Breast epithelium (tissue), 3 donors: Measurements from ENCODE around the gene PLXNA4.

Experiments used
- POLR2A ChIP-seq: fragments of 450-650 bp; IDR thresholded peaks from one replicate; pipeline ENCODE4 v1.6.1; 2016; ENCODE audit warnings: antibody characterized with exemption, mild to moderate bottlenecking, moderate library complexity
- POLR2AphosphoS5 ChIP-seq, 3 donors: sonication (generic); formaldehyde crosslinking; IDR thresholded peaks; one replicate each; pipeline ENCODE4 v1.6.1; 2017; ENCODE audit warnings: antibody characterized with exemption in 3 of 3
- TF ChIP-seq, protein P1 (sequence below), 3 donors: fragments of 450-650 bp; IDR thresholded peaks; one replicate each; pipeline ENCODE4 v1.5.1; 2016 to 2017; ENCODE audit warnings: antibody characterized with exemption in 3 of 3, mild to moderate bottlenecking in 3 of 3, moderate library complexity in 3 of 3

DNA sequence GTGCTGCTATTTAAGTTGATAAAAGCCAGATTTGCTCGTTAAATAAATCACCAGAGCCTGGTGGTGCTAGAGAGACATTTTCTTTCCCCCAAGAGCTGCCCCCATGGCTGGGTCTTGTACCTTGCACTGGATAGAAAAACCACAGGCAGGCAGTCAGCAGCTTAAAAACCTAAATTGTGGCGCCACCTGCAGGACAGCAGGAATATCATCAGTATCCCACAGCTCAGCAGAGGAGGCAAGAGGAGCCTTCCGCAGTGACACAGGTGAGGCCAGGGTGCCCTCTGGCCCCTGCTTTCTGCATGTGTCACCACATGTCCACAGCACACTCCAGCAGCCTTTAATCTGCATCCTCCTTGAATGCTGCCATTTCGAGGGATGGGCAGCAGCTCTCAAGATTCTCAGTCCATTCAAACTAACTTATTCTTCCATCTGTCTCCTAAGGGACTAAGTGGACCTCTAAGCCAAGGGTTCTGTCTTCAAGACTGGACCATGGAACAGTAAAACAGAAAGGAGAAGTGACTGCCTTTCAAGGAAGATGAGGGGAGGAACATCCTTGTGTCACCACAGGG lies 4.5 kb upstream of the PLXNA4 start:
- TF ChIP-seq, protein P1, sequence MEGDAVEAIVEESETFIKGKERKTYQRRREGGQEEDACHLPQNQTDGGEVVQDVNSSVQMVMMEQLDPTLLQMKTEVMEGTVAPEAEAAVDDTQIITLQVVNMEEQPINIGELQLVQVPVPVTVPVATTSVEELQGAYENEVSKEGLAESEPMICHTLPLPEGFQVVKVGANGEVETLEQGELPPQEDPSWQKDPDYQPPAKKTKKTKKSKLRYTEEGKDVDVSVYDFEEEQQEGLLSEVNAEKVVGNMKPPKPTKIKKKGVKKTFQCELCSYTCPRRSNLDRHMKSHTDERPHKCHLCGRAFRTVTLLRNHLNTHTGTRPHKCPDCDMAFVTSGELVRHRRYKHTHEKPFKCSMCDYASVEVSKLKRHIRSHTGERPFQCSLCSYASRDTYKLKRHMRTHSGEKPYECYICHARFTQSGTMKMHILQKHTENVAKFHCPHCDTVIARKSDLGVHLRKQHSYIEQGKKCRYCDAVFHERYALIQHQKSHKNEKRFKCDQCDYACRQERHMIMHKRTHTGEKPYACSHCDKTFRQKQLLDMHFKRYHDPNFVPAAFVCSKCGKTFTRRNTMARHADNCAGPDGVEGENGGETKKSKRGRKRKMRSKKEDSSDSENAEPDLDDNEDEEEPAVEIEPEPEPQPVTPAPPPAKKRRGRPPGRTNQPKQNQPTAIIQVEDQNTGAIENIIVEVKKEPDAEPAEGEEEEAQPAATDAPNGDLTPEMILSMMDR (IDR thresholded peaks at IDR 0.05): peak; percentile 29 to 78 (median 66)
- no peak for TF ChIP-seq POLR2A
- no peak for TF ChIP-seq POLR2AphosphoS5 (IDR thresholded peaks at IDR 0.05)
